Smooth muscle cell (in vitro differentiated cells): ENCODE data around the gene MS4A3. TPM values are rescaled to one million over a fixed set of nuclear protein-coding genes. Genes with fewer than 3 reads are reported as not detected.
"Not testable (repeated sequence)": the region's sequence is repeated elsewhere in the genome, so short reads cannot be mapped to it uniquely, and the experiment has no call there.

Experiments
- DNase-seq: peaks from one replicate; lab custom pipeline; 2025; ENCODE audit not compliant: unreplicated experiment; lab: John Stamatoyannopoulos, UW
- H2AFZ ChIP-seq: fragments of 200-600 bp; sonication (generic); 2 replicates; pipeline ENCODE4 v1.6.0; 2016; ENCODE audit warnings: antibody characterized with exemption, low read depth, mild to moderate bottlenecking
- H3F3A ChIP-seq: fragments of 200-600 bp; sonication (generic); 2 replicates; pipeline ENCODE4 v1.6.0; 2017; ENCODE audit warnings: antibody characterized with exemption, low read depth
- H3K27ac ChIP-seq: fragments of 200-600 bp; sonication (generic); 2 replicates; pipeline ENCODE4 v1.5.1; 2016; ENCODE audit warnings: low read depth, mild to moderate bottlenecking
- H3K27me3 ChIP-seq: fragments of 200-600 bp; sonication (generic); 2 replicates; pipeline ENCODE4 v1.6.1; 2016; ENCODE audit warnings: low read depth, mild to moderate bottlenecking
- H3K36me3 ChIP-seq: fragments of 200-600 bp; sonication (generic); 2 replicates; pipeline ENCODE4 v1.5.1; 2016; ENCODE audit warnings: low read depth
- H3K4me1 ChIP-seq: fragments of 200-600 bp; sonication (generic); 2 replicates; pipeline ENCODE4 v1.5.1; 2016; ENCODE audit warnings: low read depth
- H3K4me2 ChIP-seq: fragments of 200-600 bp; sonication (generic); 2 replicates; pipeline ENCODE4 v1.6.0; 2016; ENCODE audit warnings: mild to moderate bottlenecking
- H3K4me3 ChIP-seq: fragments of 200-600 bp; sonication (generic); 2 replicates; pipeline ENCODE4 v1.5.1; 2016; ENCODE audit warnings: mild to moderate bottlenecking
- H3K79me2 ChIP-seq: fragments of 200-600 bp; sonication (generic); 2 replicates; pipeline ENCODE4 v1.6.0; 2016; ENCODE audit warnings: low read depth, mild to moderate bottlenecking
- H3K9ac ChIP-seq: fragments of 200-600 bp; sonication (generic); 2 replicates; pipeline ENCODE4 v1.6.0; 2016; ENCODE audit warnings: low read depth
- H3K9me3 ChIP-seq: fragments of 200-600 bp; sonication (generic); replicated peaks from 2 replicates; pipeline ENCODE4 v1.5.1; 2016; ENCODE audit warnings: low read depth
- H4K20me1 ChIP-seq: fragments of 200-600 bp; sonication (generic); 2 replicates; pipeline ENCODE4 v1.6.0; 2016; ENCODE audit warnings: low read depth
- WGBS: methylation state at CpG from one replicate; pipeline ENCODE4 v1.1.7; 2016; ENCODE audit warnings: low lambda C conversion rate; 5-methylcytosine and 5-hydroxymethylcytosine counted together
- polyA plus RNA-seq: library from polyadenylated mRNA; unstranded; fragments of >200 nt; fragmentation: Nextera tagmentation; extraction: Ambion mirVana; gene quantifications from 2 replicates; pipeline ENCODE4 v1.2.1, GENCODE V29; 2016
- total RNA-seq: library from RNA; depleted of rRNA; stranded (reverse); fragments of >200 nt; gene quantifications from 2 replicates; pipeline ENCODE4 v1.2.3, GENCODE V29; 2014
- TF ChIP-seq, protein P1 (sequence below): fragments of 200-600 bp; sonication (generic); IDR thresholded peaks from 2 replicates; pipeline ENCODE4 v1.5.1; 2017; ENCODE audit warnings: borderline replicate concordance, mild to moderate bottlenecking, antibody characterized with exemption; ENCODE audit not compliant: insufficient read depth, poor library complexity, severe bottlenecking

Gene MS4A3
- total and polyA plus RNA-seq, 2 experiments from 2014 or later = not detected

DNA sequence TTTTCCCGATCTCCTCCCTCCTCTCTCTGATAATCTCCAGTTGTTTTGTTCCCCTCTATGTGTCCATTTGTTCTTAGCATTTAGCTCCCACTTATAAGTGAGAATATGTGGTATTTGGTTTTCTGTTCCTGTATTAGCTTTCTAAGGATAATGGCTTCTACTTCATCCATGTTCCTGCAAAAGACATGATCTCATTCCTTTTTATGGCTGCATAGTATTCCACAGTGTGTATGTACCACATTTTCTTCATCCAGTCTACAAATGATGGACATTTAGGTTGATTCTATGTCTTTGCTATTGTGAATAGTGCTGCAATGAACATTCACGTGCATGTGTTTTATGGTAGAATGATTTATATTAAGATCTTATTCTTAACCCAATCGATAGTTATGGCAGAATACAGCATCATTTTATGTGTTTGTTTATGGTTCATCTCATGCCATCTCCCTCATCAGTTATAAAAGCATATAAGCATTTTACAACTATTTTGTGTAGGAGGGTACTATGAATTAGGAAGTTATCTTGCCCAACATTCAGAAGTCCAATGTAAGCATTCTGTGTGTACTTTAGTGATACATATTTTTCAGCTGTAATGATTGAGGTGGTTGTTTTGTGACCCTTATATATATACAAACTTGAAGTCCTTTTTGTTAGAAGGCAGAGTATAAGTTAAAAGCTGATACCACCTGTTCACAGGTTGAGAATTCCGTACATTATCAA is 3.2 kb downstream of the MS4A3 start:
- 83% methylated on average over 4 of the region's 4 CpGs for WGBS
- Histone ChIP-seq H2AFZ (no peak overlapping the region), H3K9me3 (no peaks in the 10 kb centered on the region), H3K79me2 (no peaks in the 10 kb centered on the region), H3K4me3 (no peak overlapping the region), H3K36me3 (no peaks in the 10 kb centered on the region), H3K27ac (no peak overlapping the region), H3K4me1 (no peaks in the 10 kb centered on the region), H3F3A (no peaks in the 10 kb centered on the region), H3K4me2 (no peak overlapping the region), H3K27me3 (no peaks in the 10 kb centered on the region), H4K20me1 (no peaks in the 10 kb centered on the region), H3K9ac (no peak overlapping the region)
- TF ChIP-seq, protein P1, sequence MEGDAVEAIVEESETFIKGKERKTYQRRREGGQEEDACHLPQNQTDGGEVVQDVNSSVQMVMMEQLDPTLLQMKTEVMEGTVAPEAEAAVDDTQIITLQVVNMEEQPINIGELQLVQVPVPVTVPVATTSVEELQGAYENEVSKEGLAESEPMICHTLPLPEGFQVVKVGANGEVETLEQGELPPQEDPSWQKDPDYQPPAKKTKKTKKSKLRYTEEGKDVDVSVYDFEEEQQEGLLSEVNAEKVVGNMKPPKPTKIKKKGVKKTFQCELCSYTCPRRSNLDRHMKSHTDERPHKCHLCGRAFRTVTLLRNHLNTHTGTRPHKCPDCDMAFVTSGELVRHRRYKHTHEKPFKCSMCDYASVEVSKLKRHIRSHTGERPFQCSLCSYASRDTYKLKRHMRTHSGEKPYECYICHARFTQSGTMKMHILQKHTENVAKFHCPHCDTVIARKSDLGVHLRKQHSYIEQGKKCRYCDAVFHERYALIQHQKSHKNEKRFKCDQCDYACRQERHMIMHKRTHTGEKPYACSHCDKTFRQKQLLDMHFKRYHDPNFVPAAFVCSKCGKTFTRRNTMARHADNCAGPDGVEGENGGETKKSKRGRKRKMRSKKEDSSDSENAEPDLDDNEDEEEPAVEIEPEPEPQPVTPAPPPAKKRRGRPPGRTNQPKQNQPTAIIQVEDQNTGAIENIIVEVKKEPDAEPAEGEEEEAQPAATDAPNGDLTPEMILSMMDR = no peak
- no peak for DNase-seq

DNA sequence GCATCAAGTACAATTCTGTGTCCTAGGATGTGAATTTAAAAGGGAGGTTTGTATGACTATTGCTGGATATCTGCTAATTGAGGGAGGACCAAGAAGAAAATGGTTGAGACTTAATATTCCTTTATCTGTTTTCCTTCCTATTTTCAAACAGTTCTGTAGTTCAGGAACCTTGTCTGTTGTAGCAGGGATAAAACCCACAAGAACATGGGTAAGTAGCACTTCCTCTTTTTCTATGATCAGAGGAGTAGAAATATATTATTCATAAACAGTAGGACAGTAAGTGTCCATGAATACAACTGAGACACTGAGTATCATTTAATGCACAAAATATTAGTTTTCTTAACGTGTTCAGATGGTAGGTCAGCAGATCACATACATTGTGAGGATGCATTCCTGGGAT is 7.6 kb downstream of the MS4A3 start:
- Histone ChIP-seq H3K36me3 (no peaks in the 10 kb centered on the region), H3K9me3 (no peaks in the 10 kb centered on the region), H3K79me2 (no peaks in the 10 kb centered on the region), H3K4me3 (no peak overlapping the region), H3K4me1 (no peaks in the 10 kb centered on the region), H3K27ac (no peak overlapping the region), H3K9ac (no peak overlapping the region), H3K27me3 (no peaks in the 10 kb centered on the region), H3K4me2 (no peak overlapping the region), H3F3A (no peaks in the 10 kb centered on the region), H2AFZ (no peak overlapping the region), H4K20me1 (no peaks in the 10 kb centered on the region)
- TF ChIP-seq, protein P1 = no peak
- no peak for DNase-seq
- WGBS = 48% methylated on average over 1 of the region's 1 CpG

DNA sequence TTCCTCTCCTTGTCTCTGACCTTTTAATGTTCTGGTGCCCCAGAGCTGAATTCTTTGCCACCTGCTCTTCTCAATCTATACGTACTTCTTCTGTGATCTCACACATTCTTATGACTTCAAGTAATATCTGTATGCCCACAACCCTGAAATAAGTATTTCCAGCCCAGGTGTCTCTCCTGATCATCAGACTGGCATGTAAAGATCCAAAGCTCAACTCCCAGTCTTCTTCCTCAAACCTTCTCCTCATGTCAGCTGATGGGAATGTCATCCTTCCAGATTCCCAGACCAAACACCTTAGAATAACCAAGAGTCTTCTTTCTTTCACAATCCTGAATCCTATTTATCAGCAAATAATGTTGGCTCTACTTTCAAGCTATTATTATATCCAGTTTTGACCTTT is 9.3 kb downstream of the MS4A3 start:
- Histone ChIP-seq H3K36me3 (no peaks in the 10 kb centered on the region), H3K79me2 (no peaks in the 10 kb centered on the region), H2AFZ (no peak overlapping the region), H3K4me1 (no peaks in the 10 kb centered on the region), H3F3A (no peaks in the 10 kb centered on the region), H4K20me1 (no peaks in the 10 kb centered on the region), H3K4me2 (no peak overlapping the region), H3K9ac (no peak overlapping the region), H3K9me3 (no peaks in the 10 kb centered on the region), H3K27me3 (no peaks in the 10 kb centered on the region), H3K4me3 (no peak overlapping the region), H3K27ac (no peak overlapping the region)
- WGBS = 76% methylated on average over 1 of the region's 1 CpG
- TF ChIP-seq, protein P1 = no peak
- DNase-seq = no peak

DNA sequence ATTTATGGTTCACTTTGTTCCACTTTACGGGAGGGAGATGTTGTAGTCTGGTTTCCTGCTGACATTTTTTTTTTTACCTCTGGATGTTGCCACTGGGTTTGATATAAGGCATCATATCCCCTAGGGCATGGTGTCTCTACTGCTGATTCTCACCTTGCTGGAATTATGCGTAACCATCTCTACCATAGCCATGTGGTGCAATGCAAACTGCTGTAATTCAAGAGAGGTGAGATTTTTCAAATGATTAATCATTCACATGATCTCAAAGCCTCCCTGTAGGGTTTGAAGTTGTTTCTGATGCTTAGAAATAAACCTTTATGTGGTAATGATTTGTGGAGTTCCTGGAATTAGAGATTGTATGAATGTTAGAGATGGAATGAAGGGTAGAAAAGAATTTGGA is 13.0 kb downstream of the MS4A3 start:
- no peak overlapping the region for H3K27ac ChIP-seq
- H3K4me3 ChIP-seq = no peak overlapping the region
- H3F3A ChIP-seq = no peaks in the 10 kb centered on the region
- H3K4me1 ChIP-seq = no peaks in the 10 kb centered on the region
- H4K20me1 ChIP-seq = no peaks in the 10 kb centered on the region
- DNase-seq = no peak
- H3K79me2 ChIP-seq = no peaks in the 10 kb centered on the region
- 65% methylated on average over 2 of the region's 2 CpGs for WGBS
- H2AFZ ChIP-seq = no peak overlapping the region
- TF ChIP-seq, protein P1 = no peak
- no peaks in the 10 kb centered on the region for H3K36me3 ChIP-seq
- no peaks in the 10 kb centered on the region for H3K27me3 ChIP-seq
- H3K4me2 ChIP-seq = no peak overlapping the region
- no peaks in the 10 kb centered on the region for H3K9me3 ChIP-seq
- no peak overlapping the region for H3K9ac ChIP-seq

DNA sequence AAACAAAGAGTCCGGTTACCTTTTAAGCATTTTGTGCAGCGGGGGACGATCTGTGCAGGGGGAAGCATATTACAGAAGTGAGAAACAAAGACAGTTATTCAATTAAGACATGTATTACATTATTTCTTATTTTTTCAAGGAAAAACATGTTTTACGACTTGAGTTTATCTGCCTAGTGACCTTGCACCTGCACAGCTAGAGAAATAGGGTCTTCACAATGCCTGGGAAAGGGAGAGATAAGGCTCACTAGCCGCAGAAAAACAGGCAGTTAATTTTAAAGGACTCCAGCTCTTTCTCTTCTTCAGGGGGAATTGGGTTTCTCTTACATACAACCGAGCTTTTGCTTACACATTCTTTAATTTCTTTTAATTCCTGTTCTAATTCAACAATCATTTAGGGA is 15.2 kb downstream of the MS4A3 start:
- H3F3A ChIP-seq, H3K4me2 ChIP-seq, H3K36me3 ChIP-seq, H3K79me2 ChIP-seq, H3K9me3 ChIP-seq, H3K4me3 ChIP-seq, H3K9ac ChIP-seq, DNase-seq, H3K4me1 ChIP-seq, H2AFZ ChIP-seq, H3K27me3 ChIP-seq, H3K27ac ChIP-seq, H4K20me1 ChIP-seq: not testable (repeated sequence)
- WGBS = 81% methylated on average over 6 of the region's 6 CpGs
